Thymus (tissue), 11 donors: ENCODE results near the gene MAP2K4. TPM values are rescaled to one million over a fixed set of nuclear protein-coding genes. Genes with fewer than 3 reads are reported as not detected.

Experiments used
- DNase-seq, 9 donors: peaks; one replicate each; pipeline ENCODE4 v3.0.0-alpha.2; 2013; ENCODE audit warnings: low spot score in 9 of 9, low read depth in 6 of 9, missing footprints in 1 of 9
- H3K27ac ChIP-seq, 2 donors: one replicate each; pipeline ENCODE4 v1.5.1; 2013; ENCODE audit warnings: control low read depth in 1 of 2, low read depth in 1 of 2, low read length in 1 of 2, mild to moderate bottlenecking in 1 of 2, moderate library complexity in 1 of 2
- H3K27me3 ChIP-seq, 2 donors: one replicate each; pipeline ENCODE4 v1.5.1; 2013; ENCODE audit warnings: low read length in 1 of 2; ENCODE audit not compliant: control insufficient read depth in 2 of 2, insufficient read depth in 1 of 2
- H3K36me3 ChIP-seq, 2 donors: one replicate each; pipeline ENCODE4 v1.5.1; 2013; ENCODE audit warnings: low read length in 1 of 2, mild to moderate bottlenecking in 1 of 2, moderate library complexity in 1 of 2; ENCODE audit not compliant: control insufficient read depth in 2 of 2, insufficient read depth in 2 of 2
- H3K4me1 ChIP-seq, 2 donors: one replicate each; pipeline ENCODE4 v1.5.1; 2013; ENCODE audit warnings: low read length in 2 of 2; ENCODE audit not compliant: control insufficient read depth in 2 of 2, insufficient read depth in 2 of 2
- H3K4me3 ChIP-seq, 2 donors: one replicate each; pipeline ENCODE4 v1.5.1; 2013; ENCODE audit warnings: low read length in 2 of 2, control low read depth in 1 of 2, mild to moderate bottlenecking in 1 of 2
- H3K9me3 ChIP-seq, 2 donors: one replicate each; pipeline ENCODE4 v1.5.1; 2013; ENCODE audit warnings: low read length in 1 of 2, mild to moderate bottlenecking in 1 of 2; ENCODE audit not compliant: control insufficient read depth in 2 of 2, insufficient read depth in 1 of 2
- WGBS: extraction: QIAGEN DNeasy Blood & Tissue Kit; methylation state at CpG from one replicate; pipeline ENCODE4 v1.1.7; 2013; 5-methylcytosine and 5-hydroxymethylcytosine counted together
- polyA plus RNA-seq: library from polyadenylated mRNA; stranded (reverse); fragments of 200-250 nt; gene quantifications from one replicate; pipeline ENCODE4 v1.2.3, GENCODE V29; 2013
- total RNA-seq: library from RNA; stranded (reverse); fragments of 120-200 nt; gene quantifications from one replicate; pipeline ENCODE4 v1.2.4, GENCODE V29; 2013
- donor health status: healthy.

The MAP2K4 gene
- total and polyA plus RNA-seq, 2 donors: 23.8 to 42.3 TPM

DNA sequence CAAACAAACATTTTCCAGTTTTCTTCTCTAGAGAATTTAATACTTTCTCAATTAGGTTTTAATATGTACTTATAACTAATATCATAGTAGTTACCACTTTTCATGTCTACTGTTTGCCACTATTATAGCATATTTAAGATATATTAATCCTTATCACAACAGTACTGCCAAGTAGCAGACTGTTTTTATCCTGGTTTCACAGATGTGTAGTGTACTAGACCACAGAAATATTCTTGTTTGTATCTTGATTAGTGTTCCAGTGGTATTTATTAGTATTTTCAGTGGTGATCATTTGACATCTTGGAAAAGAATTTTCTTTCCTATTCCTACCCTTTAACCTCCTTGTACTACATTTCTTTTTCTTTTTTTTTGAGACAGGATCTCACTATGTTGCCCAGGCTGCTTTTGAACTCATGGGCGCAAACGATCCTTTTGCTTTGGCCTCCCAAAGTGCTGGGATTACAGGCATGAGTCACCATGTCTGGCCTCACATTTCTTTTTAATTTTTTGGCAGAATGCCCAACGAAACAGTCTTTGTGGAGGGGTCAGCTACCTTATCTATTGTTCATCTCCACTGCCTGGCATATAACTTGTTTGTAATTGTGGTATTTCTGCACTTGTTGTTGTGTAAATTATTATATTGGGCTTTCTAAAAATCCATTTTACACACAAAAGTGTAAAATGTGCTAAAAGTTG lies 27.2 kb downstream of the MAP2K4 start:
- DNase-seq: no peak
- Histone ChIP-seq H3K4me3 (no peak overlapping the region), H3K27me3 (no peaks in the 10 kb centered on the region), H3K4me1 (no peaks in the 10 kb centered on the region), H3K9me3 (no peaks in the 10 kb centered on the region), H3K36me3 (no peaks in the 10 kb centered on the region), H3K27ac (no peak overlapping the region)
- WGBS: 97% methylated on average over 3 of the region's 3 CpGs

DNA sequence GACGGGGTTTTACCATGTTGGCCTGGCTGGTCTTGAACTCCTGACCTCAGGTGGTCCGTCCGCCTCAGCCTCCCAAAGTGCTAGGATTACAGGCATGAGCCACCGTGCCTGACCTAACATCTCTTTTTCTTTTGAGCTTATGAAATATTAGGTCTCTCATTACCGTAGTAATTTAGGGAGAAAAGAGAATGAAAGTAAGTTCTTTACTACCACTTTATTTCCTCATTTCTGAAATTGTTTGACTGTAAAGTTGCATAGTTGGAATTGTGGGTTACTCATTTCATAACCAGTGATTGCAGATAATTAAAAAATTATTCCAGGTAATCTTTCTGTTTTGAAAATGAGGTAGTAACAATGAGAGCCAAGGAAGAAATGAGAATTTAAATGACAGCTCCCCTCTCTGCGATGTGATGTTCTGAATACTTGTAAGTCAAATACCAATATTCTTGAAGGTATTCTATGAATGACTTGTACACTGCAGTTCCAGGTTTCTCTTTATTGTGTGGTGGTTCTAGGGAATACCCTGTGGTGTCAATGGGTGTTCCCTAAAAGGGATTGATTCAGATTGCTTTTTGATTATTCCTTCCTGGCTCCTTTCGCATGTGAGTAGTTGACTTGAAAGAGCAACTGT lies 28.3 kb downstream of the MAP2K4 start:
- Histone ChIP-seq H3K36me3 (no peaks in the 10 kb centered on the region), H3K27ac (no peak overlapping the region), H3K4me1 (peaks cover 0 to 3% of the 10 kb centered on the region in 2 donors), H3K27me3 (no peaks in the 10 kb centered on the region), H3K4me3 (no peak overlapping the region), H3K9me3 (no peaks in the 10 kb centered on the region)
- WGBS: 97% methylated on average over 7 of the region's 7 CpGs
- no peak for DNase-seq

DNA sequence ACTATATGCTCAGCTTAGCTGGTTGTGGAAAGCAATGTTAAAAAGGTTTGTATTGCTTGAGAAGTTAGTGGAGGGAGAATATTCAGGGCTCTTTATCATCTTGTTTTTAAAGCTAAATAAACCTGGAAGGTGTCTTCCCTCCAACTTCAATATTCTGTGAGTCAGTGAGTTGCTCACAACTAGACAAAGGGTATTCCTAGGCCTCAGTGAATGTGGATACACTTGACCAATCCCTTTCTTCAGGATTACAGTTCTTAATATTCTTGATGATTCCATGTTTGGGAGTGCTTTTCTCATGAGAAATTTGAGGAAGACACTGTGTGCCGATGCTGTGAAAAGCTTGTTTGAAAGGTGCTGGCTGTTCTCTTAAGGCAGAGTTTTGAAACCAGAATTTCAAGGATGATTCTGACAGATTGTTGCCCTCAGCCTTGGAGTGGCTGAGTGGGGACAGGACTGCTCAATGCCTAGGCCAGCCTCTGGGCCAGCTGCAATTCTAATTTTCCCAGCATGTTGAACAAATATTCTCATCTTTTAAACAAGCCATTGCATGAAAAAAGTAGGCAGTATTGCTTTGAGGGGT lies 30.1 kb downstream of the MAP2K4 start:
- Histone ChIP-seq H3K9me3 (no peaks in the 10 kb centered on the region), H3K27me3 (no peaks in the 10 kb centered on the region), H3K4me3 (no peak overlapping the region), H3K4me1 (peaks cover 0 to 3% of the 10 kb centered on the region in 2 donors), H3K27ac (no peak overlapping the region), H3K36me3 (no peaks in the 10 kb centered on the region)
- WGBS: 95% methylated on average over 1 of the region's 1 CpG
- DNase-seq: no peak

DNA sequence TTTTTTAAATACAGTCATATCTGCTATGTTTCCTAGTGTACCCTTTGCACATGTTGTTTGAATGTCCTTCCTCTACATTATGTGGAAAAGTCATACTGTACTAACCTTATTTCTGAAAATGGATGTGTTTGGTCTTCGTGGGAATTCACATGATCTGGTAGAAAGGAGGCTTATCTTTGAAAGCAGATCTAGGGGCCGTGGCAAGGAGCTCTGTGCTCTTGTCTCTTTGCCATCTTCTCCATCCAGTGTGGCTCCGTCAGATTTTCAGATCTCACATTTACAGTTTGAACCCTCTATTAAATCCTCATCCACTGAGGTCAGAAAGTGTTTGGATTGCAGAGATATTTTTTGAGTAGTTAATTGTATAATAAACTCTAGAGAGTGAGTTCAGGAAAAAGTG lies 32.9 kb downstream of the MAP2K4 start:
- H3K9me3 ChIP-seq: no peaks in the 10 kb centered on the region
- peaks cover 0 to 3% of the 10 kb centered on the region in 2 donors for H3K4me1 ChIP-seq
- H3K4me3 ChIP-seq: no peak overlapping the region
- no peak overlapping the region for H3K27ac ChIP-seq
- WGBS: 24% methylated on average over 3 of the region's 3 CpGs
- DNase-seq: peak in 5 of 9 donors; percentile 0 to 18 (median 2)
- no peaks in the 10 kb centered on the region for H3K36me3 ChIP-seq
- no peaks in the 10 kb centered on the region for H3K27me3 ChIP-seq

DNA sequence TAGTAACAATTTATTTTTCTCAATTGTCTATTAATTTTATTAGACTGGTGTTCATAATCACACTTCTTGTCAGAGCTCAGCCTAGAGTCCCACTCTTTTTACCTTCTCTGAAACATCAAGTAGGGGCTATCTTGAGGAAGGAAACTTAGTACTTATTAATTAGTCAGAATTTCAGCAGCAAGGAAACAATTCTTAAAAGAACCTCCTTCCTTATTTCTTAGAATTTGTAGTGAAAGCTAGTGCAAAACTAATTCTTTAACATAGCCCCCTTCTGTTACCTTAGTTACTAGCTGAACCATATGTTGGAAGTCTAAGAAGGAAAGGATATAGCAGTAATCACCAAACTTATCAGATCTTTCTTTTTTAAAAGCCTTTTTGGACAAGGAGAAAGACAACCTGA lies 35.2 kb downstream of the MAP2K4 start:
- DNase-seq: no peak
- Histone ChIP-seq H3K4me3 (no peak overlapping the region), H3K4me1 (peaks cover 0 to 3% of the 10 kb centered on the region in 2 donors), H3K27me3 (no peaks in the 10 kb centered on the region), H3K9me3 (no peaks in the 10 kb centered on the region), H3K27ac (no peak overlapping the region), H3K36me3 (no peaks in the 10 kb centered on the region)

DNA sequence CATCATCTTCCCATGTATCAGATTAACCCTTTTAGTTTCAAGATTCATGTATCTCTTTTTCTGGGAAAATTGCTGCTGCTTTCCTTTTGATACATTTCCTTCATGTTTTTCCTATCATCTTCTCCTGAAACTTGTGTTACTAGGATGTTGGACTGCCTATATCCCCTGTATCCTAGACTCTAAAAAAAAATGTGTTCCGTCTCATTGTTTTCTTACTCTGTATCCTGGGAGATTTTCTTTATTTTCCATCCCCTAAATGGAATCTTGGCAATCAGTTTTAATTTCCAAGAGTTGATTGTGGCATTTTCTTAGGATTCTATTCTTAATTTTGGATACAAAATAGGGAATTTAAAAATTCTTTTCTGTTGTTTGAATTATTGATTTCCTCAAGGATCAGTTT lies 36.8 kb downstream of the MAP2K4 start:
- H3K27ac ChIP-seq: no peak overlapping the region
- WGBS: 99% methylated on average over 1 of the region's 1 CpG
- no peaks in the 10 kb centered on the region for H3K9me3 ChIP-seq
- peaks cover 0 to 3% of the 10 kb centered on the region in 2 donors for H3K36me3 ChIP-seq
- H3K27me3 ChIP-seq: no peaks in the 10 kb centered on the region
- no peak for DNase-seq
- H3K4me3 ChIP-seq: no peak overlapping the region
- H3K4me1 ChIP-seq: peaks cover 0 to 3% of the 10 kb centered on the region in 2 donors

DNA sequence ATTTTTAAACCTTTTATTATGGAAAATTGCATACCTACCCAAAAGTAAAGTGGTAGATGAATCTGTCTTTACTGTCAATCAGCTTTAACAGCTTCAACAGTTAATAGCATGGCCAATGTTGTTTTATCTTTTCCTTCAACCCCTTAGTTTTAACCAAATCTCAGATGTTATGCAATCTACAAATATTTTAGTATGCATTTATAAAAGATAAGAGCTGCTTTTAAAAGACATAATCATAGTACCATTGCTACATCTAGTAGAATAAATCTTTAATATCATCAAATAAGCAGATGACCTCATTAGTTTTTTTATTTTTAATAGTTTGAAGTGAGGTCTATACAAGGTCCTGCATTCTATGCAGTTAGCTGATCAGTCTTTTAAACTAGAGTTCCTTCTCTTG lies 37.9 kb downstream of the MAP2K4 start:
- no peaks in the 10 kb centered on the region for H3K27me3 ChIP-seq
- DNase-seq: no peak
- no peaks in the 10 kb centered on the region for H3K9me3 ChIP-seq
- H3K4me3 ChIP-seq: no peak overlapping the region
- peaks cover 0 to 3% of the 10 kb centered on the region in 2 donors for H3K36me3 ChIP-seq
- H3K4me1 ChIP-seq: peaks cover 0 to 2% of the 10 kb centered on the region in 2 donors
- H3K27ac ChIP-seq: no peak overlapping the region

DNA sequence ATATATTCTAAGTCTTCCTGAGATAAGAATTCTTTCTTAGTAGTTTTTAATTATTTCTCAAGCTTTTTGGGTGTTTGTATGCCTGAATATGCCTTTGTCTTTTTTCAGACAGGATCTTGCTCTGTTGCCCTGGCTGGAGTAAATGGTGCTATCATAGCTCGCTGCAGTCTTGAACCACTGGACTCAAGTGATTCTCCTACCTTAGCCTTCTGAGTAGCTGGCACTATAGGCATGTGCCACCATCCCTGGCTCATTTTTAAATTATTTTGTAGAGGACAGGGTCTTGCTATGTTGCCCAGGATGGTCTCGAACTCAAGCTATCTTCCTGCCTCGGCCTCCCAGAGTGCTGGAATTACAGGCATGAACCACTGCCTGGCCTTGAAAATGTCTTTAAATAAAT lies 41.6 kb downstream of the MAP2K4 start:
- no peaks in the 10 kb centered on the region for H3K9me3 ChIP-seq
- no peaks in the 10 kb centered on the region for H3K27me3 ChIP-seq
- H3K27ac ChIP-seq: no peak overlapping the region
- peaks cover 0 to 8% of the 10 kb centered on the region in 2 donors for H3K36me3 ChIP-seq
- whole genome bisulfite sequencing: 97% methylated on average over 3 of the region's 3 CpGs
- H3K4me1 ChIP-seq: no peaks in the 10 kb centered on the region
- no peak overlapping the region for H3K4me3 ChIP-seq
- no peak for DNase-seq

DNA sequence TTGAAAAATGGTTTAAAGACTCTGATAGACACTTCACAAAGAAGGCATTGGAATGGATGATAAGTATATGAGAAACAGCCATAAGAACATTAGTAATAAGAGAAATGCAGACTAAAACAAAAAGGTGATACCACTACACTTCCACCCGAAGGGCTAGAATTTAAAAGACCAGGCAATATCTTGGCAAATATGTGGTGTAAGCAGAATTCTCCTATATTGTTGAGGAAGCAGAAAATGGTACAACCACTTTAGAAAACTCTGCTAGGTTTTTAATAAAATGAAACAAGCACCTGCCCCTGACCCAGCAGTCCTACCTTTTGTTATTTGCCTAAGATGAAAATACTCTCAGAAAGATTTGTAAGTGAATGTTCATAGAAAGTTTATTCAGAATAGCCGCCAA lies 43.7 kb downstream of the MAP2K4 start:
- DNase-seq: no peak
- H3K4me3 ChIP-seq: no peak overlapping the region
- no peaks in the 10 kb centered on the region for H3K9me3 ChIP-seq
- WGBS: 97% methylated on average over 2 of the region's 2 CpGs
- H3K27me3 ChIP-seq: no peaks in the 10 kb centered on the region
- peaks cover 0 to 11% of the 10 kb centered on the region in 2 donors for H3K36me3 ChIP-seq
- no peaks in the 10 kb centered on the region for H3K4me1 ChIP-seq
- no peak overlapping the region for H3K27ac ChIP-seq
